Stimulated activated CD4-positive, alpha-beta T cell treated with anti-CD3 and anti-CD28 coated beads, TNF-alpha, amount 100 ng/mL, for 24 hours (primary cell): ENCODE results near the gene CFAP77.
"Not testable (repeated sequence)": the region's sequence is repeated elsewhere in the genome, so short reads cannot be mapped to it uniquely, and the experiment has no call there.

ENCODE experiments used
- DNase-seq, 3 experiments: peaks; one replicate each; pipeline ENCODE4 v3.0.0-alpha.2; 2020; ENCODE audit warnings: low read depth in 3 of 3

CFAP77 gene

GRCh38 chr9:132547976-132548730, 138.1 kb downstream of the CFAP77 start:
- DNase-seq: no peak

- DNase-seq: no peak
Measured at GRCh38 chr9:132548751-132549640, 139.0 kb downstream of the CFAP77 start.

- no peak for DNase-seq
Measured at GRCh38 chr9:132551556-132551955, 141.5 kb downstream of the CFAP77 start.

GRCh38 chr9:132552041-132552440, 142.0 kb downstream of the CFAP77 start:
- DNase-seq: no peak

GRCh38 chr9:132554755-132555154, 144.7 kb downstream of the CFAP77 start:
- no peak for DNase-seq

GRCh38 chr9:132555528-132555927, 145.5 kb downstream of the CFAP77 start:
- no peak for DNase-seq

GRCh38 chr9:132556235-132556634, 146.2 kb downstream of the CFAP77 start:
- no peak for DNase-seq

GRCh38 chr9:132556714-132557113, 146.7 kb downstream of the CFAP77 start:
- DNase-seq: no peak

- no peak for DNase-seq
Measured at GRCh38 chr9:132557159-132557558, 147.1 kb downstream of the CFAP77 start.

- DNase-seq: no peak
Measured at GRCh38 chr9:132559711-132560110, 149.7 kb downstream of the CFAP77 start.

GRCh38 chr9:132560616-132561202, 150.7 kb downstream of the CFAP77 start:
- DNase-seq: no peak

- DNase-seq: no peak
Measured at GRCh38 chr9:132562306-132562573, 152.2 kb downstream of the CFAP77 start.

GRCh38 chr9:132564526-132564925, 154.5 kb downstream of the CFAP77 start:
- no peak for DNase-seq

- not testable (repeated sequence) for DNase-seq
Measured at GRCh38 chr9:132568787-132569186, 158.8 kb downstream of the CFAP77 start.

- no peak for DNase-seq
Measured at GRCh38 chr9:132571806-132572600, 162.0 kb downstream of the CFAP77 start.

- DNase-seq: no peak
Measured at GRCh38 chr9:132572921-132573320, 162.9 kb downstream of the CFAP77 start.

GRCh38 chr9:132575005-132575609, 165.1 kb downstream of the CFAP77 start:
- DNase-seq: peak; percentile 6 to 51 (median 17)

GRCh38 chr9:132575811-132576210, 165.8 kb downstream of the CFAP77 start:
- no peak for DNase-seq

- no peak for DNase-seq
Measured at GRCh38 chr9:132577119-132577518, 167.1 kb downstream of the CFAP77 start.

GRCh38 chr9:132578367-132578932, 168.4 kb downstream of the CFAP77 start:
- no peak for DNase-seq

GRCh38 chr9:132579427-132579798, 169.4 kb downstream of the CFAP77 start:
- DNase-seq: no peak
